HG02678 (cell line): ENCODE data around the gene SH3D21.

Source experiments
- ATAC-seq: cut with Tn5 transposase; IDR thresholded peaks from one replicate; pipeline ENCODE4 v1.9.1; 2021; ENCODE audit warnings: mild to moderate bottlenecking, moderate library complexity; ENCODE audit not compliant: unreplicated experiment

SH3D21 gene

DNA sequence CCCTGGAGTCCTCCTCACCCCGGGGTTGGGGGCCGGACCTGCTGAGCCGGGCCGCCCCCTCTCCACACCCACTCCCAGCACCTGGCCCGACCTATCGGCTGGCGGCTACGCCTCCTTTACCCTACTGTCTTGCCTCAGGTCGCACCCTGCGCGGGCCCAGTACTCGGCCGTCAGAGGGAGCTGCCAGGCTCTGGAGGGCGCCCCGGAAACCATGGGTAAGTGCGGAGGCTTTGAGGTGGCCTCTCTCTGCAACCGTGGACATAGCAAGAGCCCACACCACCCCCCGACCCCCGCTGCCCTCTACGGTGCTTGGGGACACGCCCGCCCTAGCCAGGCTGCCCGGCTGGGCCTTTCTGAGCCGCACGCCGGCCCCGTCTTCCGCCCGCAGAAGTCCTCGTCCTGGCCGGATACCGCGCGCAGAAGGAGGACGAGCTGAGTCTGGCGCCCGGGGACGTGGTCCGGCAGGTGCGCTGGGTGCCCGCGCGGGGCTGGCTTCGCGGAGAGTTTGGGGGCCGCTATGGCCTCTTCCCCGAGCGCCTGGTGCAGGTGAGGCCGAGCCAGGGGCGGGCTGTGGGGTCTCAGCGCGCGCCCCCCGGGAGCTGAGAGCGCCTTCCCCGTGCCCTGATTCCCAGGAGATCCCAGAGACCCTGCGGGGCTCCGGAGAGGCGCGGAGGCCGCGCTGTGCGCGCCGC lies at the start of gene SH3D21:
SH3D21 (plus strand) TSS at position 159 of the 692 bp plus-strand sequence; CDS start at position 212, 53 bp downstream.
- peak; percentile 35 for ATAC-seq

- no peak for ATAC-seq
Observed at GRCh38 chr1:36256558-36257374, 49.4 kb upstream of the SH3D21 start.

DNA sequence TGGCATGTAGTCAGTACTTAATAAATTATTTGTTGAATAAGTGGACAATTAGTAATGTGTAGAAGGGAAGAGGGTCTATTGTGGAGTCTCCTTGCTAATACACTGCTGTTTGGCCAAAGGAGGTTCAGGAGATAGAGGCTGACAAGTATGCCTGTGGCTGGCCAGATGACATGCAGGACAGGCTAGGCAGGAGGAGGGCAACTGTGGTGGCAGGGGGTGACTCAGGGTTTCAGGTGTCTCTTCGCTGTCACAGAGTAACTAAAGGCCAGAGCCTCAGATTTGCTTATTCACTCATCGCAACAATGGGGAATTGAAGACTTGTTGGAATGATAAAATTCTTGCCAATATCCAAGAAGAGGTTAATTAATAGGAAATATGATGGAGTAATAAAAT lies 48.8 kb upstream of the SH3D21 start:
- ATAC-seq, result no peak

DNA sequence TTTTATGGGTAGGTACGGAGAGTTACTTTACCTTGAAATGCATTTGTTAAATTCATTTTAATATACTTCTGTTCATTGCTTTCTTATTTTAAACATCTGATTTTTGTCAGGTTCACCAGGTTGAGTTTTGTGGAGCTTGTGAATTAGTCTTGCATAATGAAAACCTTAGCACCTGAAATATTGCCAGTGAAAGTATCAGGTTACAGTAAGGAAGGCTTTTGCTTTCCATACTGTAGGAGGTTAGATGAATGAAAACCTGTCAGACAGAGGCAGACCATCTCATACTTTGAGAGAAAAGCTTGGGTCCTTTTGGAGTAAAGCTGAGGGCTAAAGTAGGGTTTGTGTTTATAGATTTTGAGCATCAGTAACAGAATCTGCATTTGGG lies 47.2 kb upstream of the SH3D21 start:
- ATAC-seq, result no peak

DNA sequence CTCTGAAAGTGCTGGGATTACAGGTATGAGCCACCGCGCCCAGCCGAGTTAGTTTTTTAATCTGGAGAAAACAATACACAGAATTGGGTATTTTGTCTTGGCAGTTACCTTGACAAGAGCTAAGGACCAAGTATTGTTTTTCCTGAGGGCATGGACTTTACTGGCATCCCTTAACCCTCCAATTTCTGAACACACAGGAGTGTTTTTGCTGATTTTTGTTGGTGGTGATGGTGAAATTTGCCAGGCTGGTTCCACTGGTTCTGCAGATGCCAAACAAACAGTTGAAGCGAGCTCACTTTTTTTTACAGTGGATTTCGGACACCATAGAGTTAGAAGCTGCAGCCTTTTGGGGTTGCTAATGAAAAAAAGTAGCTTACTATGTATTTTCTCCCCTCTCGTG lies 37.2 kb upstream of the SH3D21 start:
- ATAC-seq, result no peak

DNA sequence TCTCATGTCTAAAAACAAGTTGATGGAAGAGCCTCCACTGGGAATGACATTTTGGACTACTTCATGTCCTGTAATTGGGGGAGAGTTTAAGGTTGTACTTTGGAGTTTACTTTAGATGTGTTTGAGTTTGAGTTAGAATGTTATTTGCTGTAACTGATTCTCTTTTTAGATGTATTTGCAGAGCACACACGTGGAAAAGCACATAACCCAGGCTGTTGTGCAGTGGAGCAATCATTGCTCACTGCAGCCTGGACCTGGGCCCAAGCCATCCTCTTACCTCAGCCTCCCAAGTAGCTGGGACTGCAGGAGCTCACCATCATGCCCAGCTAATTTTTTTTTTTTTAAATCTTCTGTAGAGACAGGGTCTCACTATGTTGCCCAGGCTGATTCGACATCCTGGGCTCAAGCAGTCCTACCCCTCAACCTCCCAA lies 36.7 kb upstream of the SH3D21 start:
- no peak for ATAC-seq

DNA sequence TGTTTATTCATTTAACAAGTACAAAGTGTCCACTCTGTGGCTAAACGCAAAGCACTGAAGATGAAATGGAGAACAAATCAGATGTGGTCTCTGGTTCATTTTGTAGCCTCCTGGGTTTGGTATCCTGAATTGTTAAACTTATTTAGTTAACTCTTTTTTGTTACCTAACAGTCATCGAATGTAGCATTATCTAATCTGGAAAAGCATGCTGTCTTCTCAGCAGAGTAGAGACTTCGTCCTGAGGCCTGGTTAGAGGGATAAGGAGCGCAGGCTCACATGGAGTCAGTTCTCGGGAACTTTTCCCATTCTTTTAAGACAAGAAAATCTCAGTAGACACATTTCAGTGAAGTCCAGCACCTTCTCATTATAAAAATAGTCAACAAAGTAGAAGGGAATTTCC lies 33.1 kb upstream of the SH3D21 start:
- no peak for ATAC-seq

GRCh38 chr1:36274201-36274600 lies 32.0 kb upstream of the SH3D21 start:
- no peak for ATAC-seq

DNA sequence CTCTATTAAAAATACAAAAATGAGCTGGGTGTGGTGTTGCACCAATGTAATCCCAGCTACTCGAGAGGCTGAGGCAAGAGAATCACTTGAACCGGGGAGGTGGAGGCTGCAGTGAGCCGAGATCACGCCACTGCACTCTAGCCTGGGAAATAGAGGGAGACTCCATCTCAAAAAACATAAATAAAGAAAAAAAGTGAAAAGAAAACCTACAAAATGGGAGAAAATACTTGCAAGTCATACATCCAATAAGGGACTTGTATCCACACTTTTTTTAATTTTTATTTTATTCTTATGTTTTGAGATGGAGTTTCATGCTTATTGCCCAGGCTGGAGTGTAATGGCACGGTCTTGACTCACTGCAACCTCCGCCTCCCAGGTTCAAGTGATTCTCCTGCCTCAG lies 29.5 kb upstream of the SH3D21 start:
- ATAC-seq, result no peak

GRCh38 chr1:36279110-36279788 lies 26.9 kb upstream of the SH3D21 start:
- ATAC-seq, result no peak

GRCh38 chr1:36279789-36280296 lies 26.3 kb upstream of the SH3D21 start:
- ATAC-seq, result no peak

DNA sequence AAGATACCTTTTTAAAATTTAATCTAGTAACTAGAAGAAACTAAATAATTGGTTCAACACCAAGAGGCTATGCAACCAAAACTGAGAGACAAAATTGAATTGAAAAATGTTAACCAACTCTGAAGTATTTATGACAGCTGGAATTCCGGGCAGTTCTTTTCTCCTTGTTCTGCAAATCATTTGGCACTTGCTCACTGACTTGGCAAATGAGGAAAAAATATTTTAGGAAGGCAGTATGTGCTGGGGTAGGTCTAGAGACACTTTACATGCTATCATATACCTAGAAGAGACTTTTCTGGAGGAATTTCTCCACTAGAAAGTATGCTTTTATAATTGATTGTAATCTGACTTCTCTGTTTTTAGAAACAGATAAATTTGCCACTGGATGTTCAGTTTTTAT lies 22.1 kb upstream of the SH3D21 start:
- no peak for ATAC-seq

GRCh38 chr1:36284517-36284916 lies 21.7 kb upstream of the SH3D21 start:
- ATAC-seq, result no peak

DNA sequence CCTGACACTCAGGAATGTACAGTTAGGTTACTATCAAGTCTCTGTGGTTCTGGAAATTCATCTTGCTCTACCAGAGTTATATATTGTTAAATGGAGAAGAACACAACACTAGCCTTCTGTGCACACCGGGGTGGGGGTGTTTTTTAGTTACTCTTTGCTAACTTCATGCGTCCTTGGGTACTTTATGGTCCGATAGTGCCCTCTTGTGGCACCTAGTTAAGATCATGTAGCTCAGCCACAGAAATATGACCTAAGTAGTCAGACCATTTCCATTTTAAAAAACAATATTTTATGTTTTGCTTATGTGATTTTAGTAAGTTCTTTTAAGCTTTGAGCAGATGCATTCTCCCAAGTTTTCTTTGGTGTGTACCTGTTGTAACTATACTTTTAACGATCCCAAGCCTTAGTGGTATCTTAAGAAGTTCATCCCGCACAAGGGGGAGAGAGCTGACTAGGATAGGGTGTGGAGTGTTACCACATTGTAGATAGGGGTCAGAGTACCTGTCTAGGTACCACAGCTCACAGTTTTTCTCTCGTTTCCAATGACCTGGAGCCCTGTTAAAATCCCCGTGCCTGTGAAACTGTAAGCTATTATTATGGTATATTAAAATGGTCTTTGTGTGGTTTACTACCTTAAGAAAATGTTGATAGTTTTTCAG lies 20.6 kb upstream of the SH3D21 start:
- no peak for ATAC-seq

DNA sequence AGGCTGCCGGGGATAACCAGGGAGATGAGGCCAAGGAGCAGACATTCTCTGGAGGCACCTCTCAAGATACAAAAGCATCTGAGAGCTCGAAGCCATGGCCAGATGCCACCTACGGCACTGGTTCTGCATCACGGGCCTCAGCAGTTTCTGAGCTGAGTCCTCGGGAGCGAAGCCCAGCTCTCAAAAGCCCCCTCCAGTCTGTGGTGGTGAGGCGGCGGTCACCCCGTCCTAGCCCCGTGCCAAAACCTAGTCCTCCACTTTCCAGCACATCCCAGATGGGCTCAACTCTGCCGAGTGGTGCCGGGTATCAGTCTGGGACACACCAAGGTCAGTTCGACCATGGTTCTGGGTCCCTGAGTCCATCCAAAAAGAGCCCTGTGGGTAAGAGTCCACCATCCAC lies 19.4 kb upstream of the SH3D21 start:
- ATAC-seq, result no peak

GRCh38 chr1:36287595-36287994 lies 18.6 kb upstream of the SH3D21 start:
- no peak for ATAC-seq

DNA sequence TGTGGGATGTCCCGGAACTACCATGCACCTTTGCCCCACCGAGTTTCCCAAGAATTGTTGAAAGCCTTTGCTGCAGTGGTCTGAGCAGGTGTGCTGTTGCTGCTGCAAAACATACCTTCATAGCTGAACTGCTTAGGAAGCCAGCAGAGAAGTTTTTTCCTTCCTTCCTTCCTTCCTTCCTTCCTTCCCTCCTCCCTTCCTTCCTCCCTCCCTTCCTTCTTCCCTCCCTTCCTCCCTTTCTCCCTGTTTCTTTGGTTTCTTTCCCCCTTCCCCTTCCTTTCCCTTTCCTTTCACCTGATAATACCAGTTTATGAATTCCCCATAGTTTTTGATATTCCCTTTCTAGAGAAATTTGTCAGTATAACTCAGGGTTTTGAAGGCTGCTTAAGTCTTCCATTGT lies 10.8 kb upstream of the SH3D21 start:
- ATAC-seq, result no peak

- no peak for ATAC-seq
Observed at GRCh38 chr1:36297062-36297461, 9.1 kb upstream of the SH3D21 start.

DNA sequence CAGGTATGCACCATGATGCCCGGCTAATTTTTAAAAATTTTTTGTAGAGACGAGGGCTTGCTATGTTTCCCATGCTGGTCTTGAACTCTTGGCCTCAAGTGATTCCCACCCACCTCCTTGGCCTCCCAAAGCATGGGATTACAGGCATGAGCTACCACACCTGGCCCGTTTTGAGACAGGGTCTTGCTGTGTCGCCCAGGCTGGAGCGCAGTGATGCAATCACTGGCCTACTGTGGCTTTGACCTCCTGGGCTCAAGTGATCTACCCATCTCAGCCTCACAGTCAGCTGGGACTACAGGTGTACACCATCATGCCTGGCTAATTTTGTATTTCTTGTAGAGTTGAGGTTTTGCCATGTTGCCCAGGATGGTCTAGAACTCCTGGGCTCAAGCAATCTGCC lies 7.5 kb upstream of the SH3D21 start:
- no peak for ATAC-seq

DNA sequence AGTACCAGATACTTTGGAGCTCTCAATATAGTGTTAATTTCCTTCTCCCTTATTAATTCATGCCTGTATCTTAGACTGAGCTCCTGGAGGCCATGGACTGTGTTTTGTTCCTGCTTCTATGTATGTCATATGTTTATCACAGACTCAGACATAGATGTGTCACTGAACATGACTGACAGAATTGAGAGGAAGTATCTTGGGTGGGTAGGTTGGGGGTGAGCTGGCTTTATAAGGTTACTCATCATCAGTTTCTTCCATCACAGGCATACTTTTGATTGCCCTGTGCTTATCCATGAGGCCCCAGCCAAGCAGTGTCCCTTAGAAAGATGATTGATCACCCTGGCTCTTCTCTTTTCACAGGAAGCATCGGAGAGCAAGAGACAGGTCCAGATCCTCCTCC lies 5.6 kb upstream of the SH3D21 start:
- ATAC-seq, result no peak

GRCh38 chr1:36301220-36301619 lies 4.9 kb upstream of the SH3D21 start:
- ATAC-seq, result no peak
